ENCODE measurements around the gene ZNG1B.

DNA sequence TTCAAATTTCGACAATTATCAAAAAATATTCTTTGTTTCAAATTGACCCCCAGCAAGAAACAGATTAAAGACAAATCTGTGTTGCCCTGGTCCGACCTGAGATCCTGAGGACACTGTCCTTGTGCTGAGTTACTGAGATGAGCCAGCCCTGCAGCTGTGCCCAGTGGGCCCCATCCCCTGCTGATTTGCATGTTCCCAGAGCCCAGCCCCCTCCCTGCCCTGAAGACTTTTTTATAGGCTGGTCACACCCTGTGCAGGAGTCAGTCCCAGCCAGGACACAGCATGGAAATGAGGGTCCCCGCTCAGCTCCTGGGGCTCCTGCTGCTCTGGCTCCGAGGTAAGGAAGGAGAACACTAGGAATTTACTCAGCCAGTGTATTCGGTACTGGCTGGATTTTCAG is 31.4 kb upstream of the ZNG1B start:
- TF ChIP-seq, protein P1, sequence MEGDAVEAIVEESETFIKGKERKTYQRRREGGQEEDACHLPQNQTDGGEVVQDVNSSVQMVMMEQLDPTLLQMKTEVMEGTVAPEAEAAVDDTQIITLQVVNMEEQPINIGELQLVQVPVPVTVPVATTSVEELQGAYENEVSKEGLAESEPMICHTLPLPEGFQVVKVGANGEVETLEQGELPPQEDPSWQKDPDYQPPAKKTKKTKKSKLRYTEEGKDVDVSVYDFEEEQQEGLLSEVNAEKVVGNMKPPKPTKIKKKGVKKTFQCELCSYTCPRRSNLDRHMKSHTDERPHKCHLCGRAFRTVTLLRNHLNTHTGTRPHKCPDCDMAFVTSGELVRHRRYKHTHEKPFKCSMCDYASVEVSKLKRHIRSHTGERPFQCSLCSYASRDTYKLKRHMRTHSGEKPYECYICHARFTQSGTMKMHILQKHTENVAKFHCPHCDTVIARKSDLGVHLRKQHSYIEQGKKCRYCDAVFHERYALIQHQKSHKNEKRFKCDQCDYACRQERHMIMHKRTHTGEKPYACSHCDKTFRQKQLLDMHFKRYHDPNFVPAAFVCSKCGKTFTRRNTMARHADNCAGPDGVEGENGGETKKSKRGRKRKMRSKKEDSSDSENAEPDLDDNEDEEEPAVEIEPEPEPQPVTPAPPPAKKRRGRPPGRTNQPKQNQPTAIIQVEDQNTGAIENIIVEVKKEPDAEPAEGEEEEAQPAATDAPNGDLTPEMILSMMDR (IDR thresholded peaks at IDR 0.05) = no peak
- no peak for TF ChIP-seq POLR2AphosphoS5 (IDR thresholded peaks at IDR 0.05)

Measured in breast epithelium (tissue), 3 donors.